Testis (tissue), 2 donors: ENCODE measurements around the gene EEFSEC.

Experiments
- CTCF ChIP-seq, 3 experiments: fragments of 450-650 bp in 2 of 3; fragments of 200-600 bp in 1 of 3; sonication (generic) in 1 of 3; IDR thresholded peaks; one replicate each; pipeline ENCODE4 v1.5.1; 2016 to 2019; ENCODE audit warnings: antibody characterized with exemption in 3 of 3, mild to moderate bottlenecking in 2 of 3, moderate library complexity in 1 of 3
- POLR2A ChIP-seq: fragments of 450-650 bp; IDR thresholded peaks from one replicate; pipeline ENCODE4 v1.6.1; 2017; ENCODE audit warnings: antibody characterized with exemption, mild to moderate bottlenecking, moderate library complexity

GRCh38 chr3:128307781-128308469 is 154.6 kb downstream of the EEFSEC start:
- TF ChIP-seq CTCF (IDR thresholded peaks at IDR 0.05), result no peak
- TF ChIP-seq POLR2A, result no peak
